HG03025 (cell line): ENCODE measurements around the gene NFS1.
"Not testable (repeated sequence)": the region's sequence is repeated elsewhere in the genome, so short reads cannot be mapped to it uniquely, and the experiment has no call there.

Experiments used
- ATAC-seq: cut with Tn5 transposase; IDR thresholded peaks from one replicate; pipeline ENCODE4 v1.9.1; 2021; ENCODE audit warnings: mild to moderate bottlenecking, moderate library complexity; ENCODE audit not compliant: unreplicated experiment, low FRiP score

The NFS1 gene

GRCh38 chr20:35685368-35685767 lies 13.8 kb downstream of the NFS1 start:
- not testable (repeated sequence) for ATAC-seq

- no peak for ATAC-seq
Measured at GRCh38 chr20:35681960-35682359, 17.2 kb downstream of the NFS1 start.

GRCh38 chr20:35680452-35681183 lies 18.5 kb downstream of the NFS1 start:
- ATAC-seq = no peak

GRCh38 chr20:35674921-35675320 lies 24.2 kb downstream of the NFS1 start:
- no peak for ATAC-seq

- ATAC-seq = no peak
Measured at GRCh38 chr20:35673884-35674283, 25.3 kb downstream of the NFS1 start.

GRCh38 chr20:35669681-35670080 lies 29.5 kb downstream of the NFS1 start:
- ATAC-seq = no peak

- ATAC-seq = no peak
Measured at GRCh38 chr20:35669221-35669620, 29.9 kb downstream of the NFS1 start.

- ATAC-seq = no peak
Measured at GRCh38 chr20:35665949-35666288, 33.2 kb downstream of the NFS1 start.

GRCh38 chr20:35664466-35665206 lies 34.5 kb downstream of the NFS1 start, which contains the start of the genes CPNE1 and RBM12:
Gene CPNE1, minus strand, starts transcription at chr20:35664900. Its CDS starts 31,977 bp downstream, at chr20:35632923.
Gene RBM12, minus strand, starts transcription at chr20:35664900. Its CDS starts 9,578 bp downstream, at chr20:35655322.
- peak; percentile 72 for ATAC-seq

GRCh38 chr20:35663516-35664465 lies 35.4 kb downstream of the NFS1 start:
- peak; percentile 27 for ATAC-seq

- no peak for ATAC-seq
Measured at GRCh38 chr20:35662551-35662950, 36.6 kb downstream of the NFS1 start.

- no peak for ATAC-seq
Measured at GRCh38 chr20:35661908-35662307, 37.2 kb downstream of the NFS1 start.

GRCh38 chr20:35661053-35661452 lies 38.1 kb downstream of the NFS1 start:
- ATAC-seq = no peak

- ATAC-seq = no peak
Measured at GRCh38 chr20:35660122-35660937, 38.8 kb downstream of the NFS1 start.

GRCh38 chr20:35657271-35657670 lies 41.9 kb downstream of the NFS1 start:
- no peak for ATAC-seq

GRCh38 chr20:35654415-35654814 lies 44.7 kb downstream of the NFS1 start:
- no peak for ATAC-seq

- ATAC-seq = no peak
Measured at GRCh38 chr20:35653893-35654292, 45.3 kb downstream of the NFS1 start.

GRCh38 chr20:35653430-35653734 lies 45.8 kb downstream of the NFS1 start:
- no peak for ATAC-seq

GRCh38 chr20:35652641-35653429 lies 46.3 kb downstream of the NFS1 start:
- ATAC-seq = no peak
